Measurements from ENCODE around the gene WNT3. TPM values are rescaled to one million over a fixed set of nuclear protein-coding genes. Genes with fewer than 3 reads are reported as not detected.

WNT3 gene
- total RNA-seq: 0.60 and 1.1 TPM in 2 replicates

GRCh38 chr17:46818316-46818928, at the start of gene WNT3:
TSS of gene WNT3 (minus strand) at chr17:46818692. CDS start at chr17:46818597, 95 bp downstream.

GRCh38 chr17:46851029-46851741, 32.7 kb upstream of the WNT3 start, which contains the start of gene WNT9B:
TSS of gene WNT9B (plus strand) at chr17:46851583. CDS start at chr17:46851639, 56 bp downstream.

Other genes with a start within 250 kb of the WNT3 start
- gene ARL17A, start 239.0 kb downstream of the WNT3 start, total RNA-seq: 2.5 and 2.8 TPM in 2 replicates
- 10.9 and 16.2 TPM in 2 replicates for gene NSF, start 228.0 kb downstream of the WNT3 start, total RNA-seq
- not detected in 2 replicates for gene WNT9B, start 32.9 kb upstream of the WNT3 start, total RNA-seq
- gene GOSR2, start 104.5 kb upstream of the WNT3 start, total RNA-seq: 21.2 and 24.7 TPM in 2 replicates
- gene RPRML, start 160.6 kb upstream of the WNT3 start, total RNA-seq: 0.28 TPM in 1 of 2 replicates, not detected in the other